Activated T-helper 1 cell treated with anti-CD3 and anti-CD28 coated beads, Interleukin-2, amount 50 U/mL, for 16 hours (primary cell): ENCODE measurements around the gene FOXG1.

Source experiments
- DNase-seq, 2 donors: peaks; one replicate each; pipeline ENCODE4 v3.0.0-alpha.2; 2020; ENCODE audit warnings: low read depth in 1 of 2, low spot score in 1 of 2

The FOXG1 gene

GRCh38 chr14:28766469-28766955 lies at the start of gene FOXG1:
TSS of gene FOXG1 (plus strand) at chr14:28766787. CDS start at chr14:28767280, 493 bp downstream.
- DNase-seq, result no peak

GRCh38 chr14:28719130-28719529 lies 47.5 kb upstream of the FOXG1 start:
- DNase-seq, result no peak

- DNase-seq, result no peak
Measured at GRCh38 chr14:28731358-28731757, 35.2 kb upstream of the FOXG1 start.

- no peak for DNase-seq
Measured at GRCh38 chr14:28742171-28742846, 24.3 kb upstream of the FOXG1 start.

GRCh38 chr14:28744126-28744525 lies 22.5 kb upstream of the FOXG1 start:
- DNase-seq, result no peak

GRCh38 chr14:28745176-28745575 lies 21.4 kb upstream of the FOXG1 start:
- DNase-seq, result no peak

- no peak for DNase-seq
Measured at GRCh38 chr14:28746247-28746646, 20.3 kb upstream of the FOXG1 start.

- no peak for DNase-seq
Measured at GRCh38 chr14:28751467-28752058, 15.0 kb upstream of the FOXG1 start.

- no peak for DNase-seq
Measured at GRCh38 chr14:28754209-28754985, 12.2 kb upstream of the FOXG1 start.

GRCh38 chr14:28755198-28755815 lies 11.3 kb upstream of the FOXG1 start:
- no peak for DNase-seq

GRCh38 chr14:28755884-28756268 lies 10.7 kb upstream of the FOXG1 start:
- DNase-seq, result no peak

GRCh38 chr14:28756269-28756883 lies 10.2 kb upstream of the FOXG1 start:
- no peak for DNase-seq

GRCh38 chr14:28756884-28757570 lies 9.6 kb upstream of the FOXG1 start:
- DNase-seq, result no peak

- no peak for DNase-seq
Measured at GRCh38 chr14:28757786-28758185, 8.8 kb upstream of the FOXG1 start.

- no peak for DNase-seq
Measured at GRCh38 chr14:28758253-28758884, 8.2 kb upstream of the FOXG1 start.

- DNase-seq, result no peak
Measured at GRCh38 chr14:28758885-28759652, 7.5 kb upstream of the FOXG1 start.

- DNase-seq, result no peak
Measured at GRCh38 chr14:28759653-28760313, 6.8 kb upstream of the FOXG1 start.

GRCh38 chr14:28760431-28760996 lies 6.1 kb upstream of the FOXG1 start:
- no peak for DNase-seq
